Body of pancreas (tissue), 4 donors: ENCODE results near the gene PDCD2L.

ENCODE experiments used
- CTCF ChIP-seq, 7 experiments: fragments of 450-650 bp in 4 of 7; fragments of 200-600 bp in 3 of 7; sonication (generic) in 3 of 7; IDR thresholded peaks; one replicate each; pipeline ENCODE4 v1.5.1; 2016 to 2019; ENCODE audit warnings: antibody characterized with exemption in 7 of 7
- POLR2A ChIP-seq, 3 donors: fragments of 450-650 bp; IDR thresholded peaks; one replicate each; pipeline ENCODE4 v1.6.1; 2016; ENCODE audit warnings: antibody characterized with exemption in 3 of 3, mild to moderate bottlenecking in 2 of 3

GRCh38 chr19:34382471-34382870 lies 21.7 kb upstream of the PDCD2L start:
- TF ChIP-seq CTCF (IDR thresholded peaks at IDR 0.05), result no peak
- TF ChIP-seq POLR2A (IDR thresholded peaks at IDR 0.05), result no peak
